ENCODE measurements around the gene PTPRT.

GRCh38 chr20:42975974-42976373 is 213.7 kb downstream of the PTPRT start:
- TF ChIP-seq CTCF (conservative IDR thresholded peaks at IDR 0.05 in 1 of 2, IDR thresholded peaks at IDR 0.05 in 1 of 2; ENCODE audit: low read depth in 1 of 2, low read length in 2 of 2) (no peak), EZH2 (IDR thresholded peaks at IDR 0.05; ENCODE audit: low read length, missing control alignments) (no peak)
